Peyer's patch (tissue), 4 donors: ENCODE measurements around the gene MUSTN1. TPM values are rescaled to one million over a fixed set of nuclear protein-coding genes. Genes with fewer than 3 reads are reported as not detected.

Experiments used
- DNase-seq, 3 donors: peaks; one replicate each; pipeline ENCODE4 v3.0.0-alpha.2; 2017 to 2019
- H3K27ac ChIP-seq, 4 donors: fragments of 200-600 bp; sonication (generic); one replicate each; pipeline ENCODE4 v1.5.1; 2016 to 2019
- H3K27me3 ChIP-seq, 2 donors: fragments of 200-600 bp; sonication (generic); one replicate each; pipeline ENCODE4 v1.5.1; 2019
- H3K36me3 ChIP-seq, 3 donors: fragments of 200-600 bp; sonication (generic); one replicate each; pipeline ENCODE4 v1.5.1; 2016 to 2019
- H3K4me1 ChIP-seq, 4 donors: fragments of 200-600 bp; sonication (generic); one replicate each; pipeline ENCODE4 v1.5.1; 2016 to 2019
- H3K4me3 ChIP-seq, 4 donors: fragments of 200-600 bp; sonication (generic); 1 replicate in 3 of 4; 2 replicates in 1 of 4; pipeline ENCODE4 v1.5.1; 2016 to 2019; ENCODE audit warnings: mild to moderate bottlenecking in 1 of 4
- H3K9me3 ChIP-seq, 4 donors: fragments of 200-600 bp; sonication (generic); one replicate each; pipeline ENCODE4 v1.5.1; 2016 to 2019; ENCODE audit warnings: mild to moderate bottlenecking in 1 of 4
- CTCF ChIP-seq, 6 experiments: fragments of 450-650 bp in 4 of 6; fragments of 200-600 bp in 2 of 6; sonication (generic) in 1 of 6; IDR thresholded peaks; one replicate each; pipeline ENCODE4 v1.5.1; 2017 to 2019; ENCODE audit warnings: antibody characterized with exemption in 6 of 6, mild to moderate bottlenecking in 3 of 6, moderate library complexity in 1 of 6
- POLR2A ChIP-seq, 2 donors: fragments of 450-650 bp; IDR thresholded peaks; one replicate each; pipeline ENCODE4 v1.5.1; 2017; ENCODE audit warnings: antibody characterized with exemption in 2 of 2, mild to moderate bottlenecking in 2 of 2, moderate library complexity in 2 of 2
- total RNA-seq, 4 donors: library from RNA; depleted of rRNA; stranded (reverse); fragments of >200 nt; gene quantifications; one replicate each; pipeline ENCODE4 v1.1.0, GENCODE V29; 2016

The MUSTN1 gene
- total RNA-seq, 4 donors from 2014 or later, result 2.3 to 28.9 (median 11.9) TPM

GRCh38 chr3:52829906-52830463 is 4.8 kb downstream of the MUSTN1 start:
- Histone ChIP-seq H3K9me3 (no peaks in the 10 kb centered on the region), H3K4me3 (peak overlapping the region in 1 of 4 donors; percentile 16), H3K27me3 (no peaks in the 10 kb centered on the region), H3K36me3 (no peaks in the 10 kb centered on the region), H3K4me1 (no peaks in the 10 kb centered on the region), H3K27ac (no peak overlapping the region)
- DNase-seq, result no peak
- no peak for TF ChIP-seq POLR2A (IDR thresholded peaks at IDR 0.05)
- TF ChIP-seq CTCF (IDR thresholded peaks at IDR 0.05), result no peak

- Histone ChIP-seq H3K4me3 (peak overlapping the region in 1 of 4 donors; percentile 16), H3K36me3 (no peaks in the 10 kb centered on the region), H3K4me1 (no peaks in the 10 kb centered on the region), H3K27me3 (no peaks in the 10 kb centered on the region), H3K27ac (no peak overlapping the region), H3K9me3 (no peaks in the 10 kb centered on the region)
- no peak for TF ChIP-seq CTCF (IDR thresholded peaks at IDR 0.05)
- DNase-seq, result no peak
Measured at GRCh38 chr3:52829482-52829881, 5.3 kb downstream of the MUSTN1 start.

GRCh38 chr3:52827866-52828376 is 6.9 kb downstream of the MUSTN1 start:
- no peak overlapping the region for H3K27ac ChIP-seq
- DNase-seq, result no peak
- no peaks in the 10 kb centered on the region for H3K27me3 ChIP-seq
- TF ChIP-seq POLR2A (IDR thresholded peaks at IDR 0.05), result no peak
- TF ChIP-seq CTCF (IDR thresholded peaks at IDR 0.05), result no peak
- no peaks in the 10 kb centered on the region for H3K4me1 ChIP-seq
- H3K36me3 ChIP-seq, result no peaks in the 10 kb centered on the region
- H3K4me3 ChIP-seq, result no peak overlapping the region
- H3K9me3 ChIP-seq, result no peaks in the 10 kb centered on the region

- H3K4me3 ChIP-seq, result no peak overlapping the region
- TF ChIP-seq POLR2A (IDR thresholded peaks at IDR 0.05) (no peak), CTCF (IDR thresholded peaks at IDR 0.05) (no peak)
- no peak for DNase-seq
- no peaks in the 10 kb centered on the region for H3K36me3 ChIP-seq
- no peaks in the 10 kb centered on the region for H3K27me3 ChIP-seq
- H3K4me1 ChIP-seq, result no peaks in the 10 kb centered on the region
- no peak overlapping the region for H3K27ac ChIP-seq
- no peaks in the 10 kb centered on the region for H3K9me3 ChIP-seq
Measured at GRCh38 chr3:52827441-52827840, 7.4 kb downstream of the MUSTN1 start.

- H3K27ac ChIP-seq, result no peak overlapping the region
- no peak for DNase-seq
- H3K4me3 ChIP-seq, result no peak overlapping the region
- no peaks in the 10 kb centered on the region for H3K9me3 ChIP-seq
- no peaks in the 10 kb centered on the region for H3K36me3 ChIP-seq
- H3K27me3 ChIP-seq, result no peaks in the 10 kb centered on the region
- no peak for TF ChIP-seq POLR2A (IDR thresholded peaks at IDR 0.05)
- H3K4me1 ChIP-seq, result no peaks in the 10 kb centered on the region
Measured at GRCh38 chr3:52824037-52824436, 10.8 kb downstream of the MUSTN1 start.

GRCh38 chr3:52822363-52822762 is 12.5 kb downstream of the MUSTN1 start:
- Histone ChIP-seq H3K27ac (no peak overlapping the region), H3K9me3 (no peaks in the 10 kb centered on the region), H3K4me1 (no peaks in the 10 kb centered on the region), H3K36me3 (no peaks in the 10 kb centered on the region), H3K4me3 (no peak overlapping the region), H3K27me3 (no peaks in the 10 kb centered on the region)
- TF ChIP-seq POLR2A (IDR thresholded peaks at IDR 0.05) (no peak), CTCF (IDR thresholded peaks at IDR 0.05) (no peak)
- no peak for DNase-seq
